Body of pancreas (tissue), 4 donors: ENCODE measurements around the gene PITPNC1.

Experiments used
- POLR2A ChIP-seq, 3 donors: fragments of 450-650 bp; IDR thresholded peaks; one replicate each; pipeline ENCODE4 v1.6.1; 2016; ENCODE audit warnings: antibody characterized with exemption in 3 of 3, mild to moderate bottlenecking in 2 of 3
- TF ChIP-seq, protein P1 (sequence below), 7 experiments: fragments of 450-650 bp in 4 of 7; fragments of 200-600 bp in 3 of 7; sonication (generic) in 3 of 7; IDR thresholded peaks; one replicate each; pipeline ENCODE4 v1.5.1; 2016 to 2019; ENCODE audit warnings: antibody characterized with exemption in 7 of 7

DNA sequence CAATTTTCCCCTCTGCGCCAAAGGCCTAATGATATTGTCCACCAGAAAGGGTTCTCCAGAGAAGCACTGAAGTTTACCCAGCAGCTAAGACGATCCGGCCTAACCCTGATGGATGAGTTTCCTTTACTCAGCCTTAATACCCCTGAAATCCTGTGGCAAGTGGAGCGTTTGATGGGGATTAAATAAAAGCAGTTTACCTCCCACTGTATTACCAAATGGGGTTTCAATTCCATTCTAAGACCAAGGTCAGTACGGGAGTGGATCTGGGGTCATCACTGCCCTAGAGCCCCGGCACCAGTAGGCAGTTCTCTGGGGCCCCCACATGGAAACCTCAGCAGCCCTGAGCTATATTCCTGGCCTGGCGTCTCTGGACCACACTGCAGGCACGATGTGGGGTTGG is 243.6 kb downstream of the PITPNC1 start:
- no peak for TF ChIP-seq POLR2A (IDR thresholded peaks at IDR 0.05)
- TF ChIP-seq, protein P1, sequence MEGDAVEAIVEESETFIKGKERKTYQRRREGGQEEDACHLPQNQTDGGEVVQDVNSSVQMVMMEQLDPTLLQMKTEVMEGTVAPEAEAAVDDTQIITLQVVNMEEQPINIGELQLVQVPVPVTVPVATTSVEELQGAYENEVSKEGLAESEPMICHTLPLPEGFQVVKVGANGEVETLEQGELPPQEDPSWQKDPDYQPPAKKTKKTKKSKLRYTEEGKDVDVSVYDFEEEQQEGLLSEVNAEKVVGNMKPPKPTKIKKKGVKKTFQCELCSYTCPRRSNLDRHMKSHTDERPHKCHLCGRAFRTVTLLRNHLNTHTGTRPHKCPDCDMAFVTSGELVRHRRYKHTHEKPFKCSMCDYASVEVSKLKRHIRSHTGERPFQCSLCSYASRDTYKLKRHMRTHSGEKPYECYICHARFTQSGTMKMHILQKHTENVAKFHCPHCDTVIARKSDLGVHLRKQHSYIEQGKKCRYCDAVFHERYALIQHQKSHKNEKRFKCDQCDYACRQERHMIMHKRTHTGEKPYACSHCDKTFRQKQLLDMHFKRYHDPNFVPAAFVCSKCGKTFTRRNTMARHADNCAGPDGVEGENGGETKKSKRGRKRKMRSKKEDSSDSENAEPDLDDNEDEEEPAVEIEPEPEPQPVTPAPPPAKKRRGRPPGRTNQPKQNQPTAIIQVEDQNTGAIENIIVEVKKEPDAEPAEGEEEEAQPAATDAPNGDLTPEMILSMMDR (IDR thresholded peaks at IDR 0.05): no peak
